OCI-LY1 (cell line): ENCODE measurements around the gene ANO6.

Source experiments
- H2AFZ ChIP-seq: fragments of 200-600 bp; sonication (generic), shearing (Covaris generic); 2 replicates; pipeline ENCODE4 v1.6.0; 2014; ENCODE audit warnings: antibody characterized with exemption, mild to moderate bottlenecking, low read length
- H3F3A ChIP-seq: fragments of 200-600 bp; sonication (generic), shearing (Covaris generic); 2 replicates; pipeline ENCODE4 v1.6.0; 2014; ENCODE audit warnings: mild to moderate bottlenecking, antibody characterized with exemption, low read length, moderate library complexity; ENCODE audit not compliant: insufficient read depth
- H3K27ac ChIP-seq: fragments of 200-600 bp; sonication (generic); 2 replicates; pipeline ENCODE4 v1.5.1; 2014; ENCODE audit warnings: low read length, mixed run types, mild to moderate bottlenecking, low read depth; ENCODE audit not compliant: poor library complexity, severe bottlenecking
- H3K27me3 ChIP-seq: fragments of 200-600 bp; sonication (generic); 2 replicates; pipeline ENCODE4 v1.6.0; 2014; ENCODE audit warnings: antibody characterized with exemption, mild to moderate bottlenecking, low read length, moderate library complexity; ENCODE audit not compliant: insufficient read depth
- H3K36me3 ChIP-seq: fragments of 200-600 bp; sonication (generic); 2 replicates; pipeline ENCODE4 v1.6.1; 2014; ENCODE audit warnings: mild to moderate bottlenecking, antibody characterized with exemption, low read length, moderate library complexity, mixed read lengths; ENCODE audit not compliant: insufficient read depth
- H3K4me1 ChIP-seq: fragments of 200-600 bp; sonication (generic); 2 replicates; pipeline ENCODE4 v1.5.1; 2014; ENCODE audit warnings: mild to moderate bottlenecking, low read length, moderate library complexity; ENCODE audit not compliant: insufficient read depth, severe bottlenecking
- H3K4me2 ChIP-seq: fragments of 200-600 bp; sonication (generic), shearing (Covaris generic); 2 replicates; pipeline ENCODE4 v1.6.1; 2014; ENCODE audit warnings: low read length
- H3K4me3 ChIP-seq: fragments of 200-600 bp; sonication (generic); 2 replicates; pipeline ENCODE4 v1.5.1; 2014; ENCODE audit warnings: low read length, low read depth, mild to moderate bottlenecking, mixed read lengths; ENCODE audit not compliant: poor library complexity, severe bottlenecking
- H3K79me2 ChIP-seq: fragments of 200-600 bp; shearing (Covaris generic); 2 replicates; pipeline ENCODE4 v1.6.1; 2016; ENCODE audit warnings: mixed run types, low read length, mixed read lengths; ENCODE audit not compliant: insufficient read depth
- H3K9ac ChIP-seq: fragments of 200-600 bp; sonication (generic), shearing (Covaris generic); 2 replicates; pipeline ENCODE4 v1.6.1; 2014; ENCODE audit warnings: mild to moderate bottlenecking, low read length, mixed read lengths
- H3K9me2 ChIP-seq: fragments of 200-600 bp; sonication (generic), shearing (Covaris generic); 2 replicates; pipeline ENCODE4 v1.6.1; 2014; ENCODE audit warnings: low read depth, mild to moderate bottlenecking, low read length, mixed read lengths
- H3K9me3 ChIP-seq: fragments of 200-600 bp; shearing (Covaris generic); 2 replicates; pipeline ENCODE4 v1.6.1; 2014; ENCODE audit warnings: low read length, mixed read lengths
- H4K20me1 ChIP-seq: fragments of 200-600 bp; sonication (generic), shearing (Covaris generic); 2 replicates; pipeline ENCODE4 v1.6.0; 2016; ENCODE audit warnings: mild to moderate bottlenecking, low read length; ENCODE audit not compliant: insufficient read depth
- CTCF ChIP-seq: fragments of 200-600 bp; sonication (generic), shearing (Covaris generic); IDR thresholded peaks from 2 replicates; pipeline ENCODE4 v1.5.1; 2017; ENCODE audit warnings: mild to moderate bottlenecking, antibody characterized with exemption, low read length, moderate library complexity, mixed read lengths
- EZH2 ChIP-seq: fragments of 200-600 bp; sonication (generic), shearing (Covaris generic); IDR thresholded peaks from 2 replicates; pipeline ENCODE4 v1.8.0; 2017; ENCODE audit warnings: borderline replicate concordance, mixed run types, mild to moderate bottlenecking, antibody characterized with exemption, low read length, moderate library complexity, mixed read lengths

The ANO6 gene

GRCh38 chr12:45214071-45214470 lies 1.8 kb upstream of the ANO6 start:
- H3K4me3 ChIP-seq: no peak overlapping the region

GRCh38 chr12:45214749-45215418 lies 1.0 kb upstream of the ANO6 start:
- Histone ChIP-seq H3K79me2 (peaks cover 5% of the 10 kb centered on the region; the same call in 1 of the 2 replicates), H3K27ac (peak overlapping the region; percentile 67), H3K9ac (peak overlapping the region; percentile 61), H3K36me3 (no peaks in the 10 kb centered on the region), H3K9me3 (no peaks in the 10 kb centered on the region), H3K9me2 (no peaks in the 10 kb centered on the region), H3K4me3 (peak overlapping the region; percentile 63), H2AFZ (0 out of 2 replicates have a peak overlapping the region, but pooled peaks have one; percentile 40), H3K4me1 (peaks cover 33% of the 10 kb centered on the region), H3F3A (no peaks in the 10 kb centered on the region), H4K20me1 (no peaks in the 10 kb centered on the region), H3K27me3 (no peaks in the 10 kb centered on the region), H3K4me2 (peak overlapping the region; percentile 60)
- TF ChIP-seq CTCF (no peak), EZH2 (no peak)

More at GRCh38 chr12:45214071-45214470, 1.8 kb upstream of the ANO6 start:
- H3K9ac ChIP-seq: no peak overlapping the region
- H3K27me3 ChIP-seq: no peaks in the 10 kb centered on the region
- H3K4me2 ChIP-seq: peak overlapping the region; percentile 60; the same call in 1 of the 2 replicates
- H4K20me1 ChIP-seq: no peaks in the 10 kb centered on the region
- H3K9me3 ChIP-seq: no peaks in the 10 kb centered on the region
- no peaks in the 10 kb centered on the region for H3F3A ChIP-seq
- no peaks in the 10 kb centered on the region for H3K9me2 ChIP-seq
- no peak for TF ChIP-seq EZH2
- no peak for TF ChIP-seq CTCF
- peaks cover 5% of the 10 kb centered on the region; the same call in 1 of the 2 replicates for H3K79me2 ChIP-seq
- H2AFZ ChIP-seq: no peak overlapping the region
- H3K4me1 ChIP-seq: peaks cover 33% of the 10 kb centered on the region
- H3K27ac ChIP-seq: no peak overlapping the region
- no peaks in the 10 kb centered on the region for H3K36me3 ChIP-seq

GRCh38 chr12:45216230-45216982 lies 511 bp downstream of the ANO6 start:
- Histone ChIP-seq H3K9ac (peak overlapping the region; percentile 61), H4K20me1 (no peaks in the 10 kb centered on the region), H3K9me2 (no peaks in the 10 kb centered on the region), H3K9me3 (no peaks in the 10 kb centered on the region), H3K79me2 (peaks cover 5% of the 10 kb centered on the region; the same call in 1 of the 2 replicates), H3K4me1 (peaks cover 33% of the 10 kb centered on the region), H3K27ac (peak overlapping the region; percentile 67), H3K36me3 (no peaks in the 10 kb centered on the region), H3K27me3 (no peaks in the 10 kb centered on the region), H3F3A (no peaks in the 10 kb centered on the region), H2AFZ (no peak overlapping the region), H3K4me2 (peak overlapping the region; percentile 60), H3K4me3 (peak overlapping the region; percentile 63)
- TF ChIP-seq CTCF (peak; percentile 41; the same call in 1 of the 2 replicates), EZH2 (no peak)
